Lower lobe of right lung (tissue), 2 donors: ENCODE measurements around the gene MREG. TPM values are rescaled to one million over a fixed set of nuclear protein-coding genes. Genes with fewer than 3 reads are reported as not detected.

Source experiments
- ATAC-seq, 2 donors: fragments of 200-7000 bp; cut with Tn5 transposase; one replicate each; pipeline ENCODE4 v1.9.1; 2020 to 2022; ENCODE audit warnings: mild to moderate bottlenecking in 2 of 2, moderate library complexity in 2 of 2
- DNase-seq: peaks from one replicate; pipeline ENCODE4 v3.0.0-alpha.2; 2020
- H3K27ac ChIP-seq: fragments of 200-600 bp; one replicate; pipeline ENCODE4 v1.8.0; 2022
- H3K27me3 ChIP-seq: fragments of 200-600 bp; one replicate; pipeline ENCODE4 v1.8.0; 2022; ENCODE audit warnings: low read depth
- H3K36me3 ChIP-seq: fragments of 200-600 bp; one replicate; pipeline ENCODE4 v1.8.0; 2022; ENCODE audit warnings: mild to moderate bottlenecking
- H3K4me1 ChIP-seq: fragments of 200-600 bp; one replicate; pipeline ENCODE4 v1.8.0; 2022
- H3K4me3 ChIP-seq: fragments of 200-600 bp; one replicate; pipeline ENCODE4 v1.8.0; 2022; ENCODE audit warnings: mild to moderate bottlenecking
- H3K9me3 ChIP-seq: fragments of 200-600 bp; one replicate; pipeline ENCODE4 v1.8.0; 2022
- CTCF ChIP-seq: fragments of 200-600 bp; IDR thresholded peaks from one replicate; pipeline ENCODE4 v1.8.0; 2022; ENCODE audit warnings: antibody characterized with exemption, mild to moderate bottlenecking
- intact Hi-C: fragments of 100-400 bp; cut with DNase I; formaldehyde crosslinking; loops from one replicate; pipeline ENCODE4 v1.11.0; 2022
- long read RNA-seq: library from polyadenylated mRNA; unstranded; transcript quantifications from one replicate; pipeline ENCODE4 v2.0.0, GENCODE V29; 2021
- total RNA-seq: library from RNA; stranded (reverse); fragmentation: NEBNext Ultra II Directional; extraction: Animal tissue kit (Norgen Biotek cat#: 25700); gene quantifications from one replicate; pipeline ENCODE4 v1.2.1, GENCODE V29; 2021
- donor health status: DM: no; HTN: yes; CAD: no; lungs with severe emphysema.

MREG gene
- total RNA-seq, result 12.7 TPM
- long read RNA-seq, partial matches to known transcripts, result 1 of 4 reads
- long read RNA-seq, other reads (novel, unspliced or antisense), result 3 of 4 reads

- H3K4me3 ChIP-seq, result peak within 1 kb of the TSS; percentile 67
- H3K9me3 ChIP-seq, result no peaks in the 10 kb centered on the region
- H3K27ac ChIP-seq, result peak within 1 kb of the TSS; percentile 87
- peaks cover 25% of the 10 kb centered on the region for H3K4me1 ChIP-seq
- peak; percentile 65 for TF ChIP-seq CTCF
- intact Hi-C loops, result no loop called here
- peak; percentile 81 for DNase-seq
- H3K36me3 ChIP-seq, result no peaks in the 10 kb centered on the region
- peak; percentile 74 to 86 for ATAC-seq
- H3K27me3 ChIP-seq, result no peaks in the 10 kb centered on the region
These were observed at the start of gene MREG for GRCh38 chr2:216013080-216013909. MREG (minus strand) TSS chr2:216013551; CDS start chr2:216013327, 224 bp downstream.

- TF ChIP-seq CTCF, result peak; percentile 14
- no peak overlapping the region for H3K4me3 ChIP-seq
- H3K36me3 ChIP-seq, result peaks cover 16% of the 10 kb centered on the region
- H3K27ac ChIP-seq, result no peak overlapping the region
- peaks cover 9% of the 10 kb centered on the region for H3K4me1 ChIP-seq
- intact Hi-C loops, result no loop called here
- no peaks in the 10 kb centered on the region for H3K27me3 ChIP-seq
- ATAC-seq (no peak), DNase-seq (no peak)
- no peaks in the 10 kb centered on the region for H3K9me3 ChIP-seq
These were observed 46.0 kb upstream of the MREG start for GRCh38 chr2:216059233-216059834.

- DNase-seq, result peak; percentile 55
- intact Hi-C loops, result no loop called here
- ATAC-seq, result peak; percentile 97 to 98
- peak overlapping the region; percentile 77 for H3K27ac ChIP-seq
- no peaks in the 10 kb centered on the region for H3K9me3 ChIP-seq
- peaks cover 9% of the 10 kb centered on the region for H3K4me1 ChIP-seq
- peak overlapping the region; percentile 26 for H3K4me3 ChIP-seq
- no peaks in the 10 kb centered on the region for H3K36me3 ChIP-seq
- no peak for TF ChIP-seq CTCF
- H3K27me3 ChIP-seq, result no peaks in the 10 kb centered on the region
These were observed 44.4 kb upstream of the MREG start for GRCh38 chr2:216057688-216058193.

GRCh38 chr2:216056739-216057138 lies 43.4 kb upstream of the MREG start:
- no peak overlapping the region for H3K27ac ChIP-seq
- H3K27me3 ChIP-seq, result no peaks in the 10 kb centered on the region
- peaks cover 9% of the 10 kb centered on the region for H3K4me1 ChIP-seq
- H3K36me3 ChIP-seq, result no peaks in the 10 kb centered on the region
- no peak for DNase-seq
- intact Hi-C loops, result no loop called here
- no peak for ATAC-seq
- H3K9me3 ChIP-seq, result no peaks in the 10 kb centered on the region
- TF ChIP-seq CTCF, result no peak
- no peak overlapping the region for H3K4me3 ChIP-seq

- ATAC-seq, result no peak
- no peak overlapping the region for H3K27ac ChIP-seq
- H3K4me3 ChIP-seq, result no peak overlapping the region
- H3K9me3 ChIP-seq, result no peaks in the 10 kb centered on the region
- TF ChIP-seq CTCF, result no peak
- DNase-seq, result no peak
- H3K4me1 ChIP-seq, result peaks cover 9% of the 10 kb centered on the region
- intact Hi-C loops, result no loop called here
- no peaks in the 10 kb centered on the region for H3K27me3 ChIP-seq
- H3K36me3 ChIP-seq, result no peaks in the 10 kb centered on the region
These were observed 42.3 kb upstream of the MREG start for GRCh38 chr2:216055680-216056079.
